Measurements from ENCODE around the gene UBL3.

- TF ChIP-seq CTCF (optimal IDR thresholded peaks at IDR 0.05 in 1 of 3, IDR thresholded peaks at IDR 0.05 in 1 of 3, conservative IDR thresholded peaks at IDR 0.05 in 1 of 3; ENCODE audit: extremely low read depth in 1 of 3, insufficient read depth in 2 of 3, low read length in 3 of 3): no peak
- no peak for TF ChIP-seq EZH2 (IDR thresholded peaks at IDR 0.05; ENCODE audit: low read length)
These were observed 96.0 kb downstream of the UBL3 start for GRCh38 chr13:29754473-29754806.
